CD4-positive, alpha-beta T cell treated with Interleukin-6 for 4 hours (primary cell): Measurements from ENCODE around the gene B3GALNT2.
"Not testable (repeated sequence)": the region's sequence is repeated elsewhere in the genome, so short reads cannot be mapped to it uniquely, and the experiment has no call there.

ENCODE experiments used
- DNase-seq: peaks from one replicate; pipeline ENCODE4 v3.0.0-alpha.2; 2020; ENCODE audit warnings: mixed read lengths

The B3GALNT2 gene

DNA sequence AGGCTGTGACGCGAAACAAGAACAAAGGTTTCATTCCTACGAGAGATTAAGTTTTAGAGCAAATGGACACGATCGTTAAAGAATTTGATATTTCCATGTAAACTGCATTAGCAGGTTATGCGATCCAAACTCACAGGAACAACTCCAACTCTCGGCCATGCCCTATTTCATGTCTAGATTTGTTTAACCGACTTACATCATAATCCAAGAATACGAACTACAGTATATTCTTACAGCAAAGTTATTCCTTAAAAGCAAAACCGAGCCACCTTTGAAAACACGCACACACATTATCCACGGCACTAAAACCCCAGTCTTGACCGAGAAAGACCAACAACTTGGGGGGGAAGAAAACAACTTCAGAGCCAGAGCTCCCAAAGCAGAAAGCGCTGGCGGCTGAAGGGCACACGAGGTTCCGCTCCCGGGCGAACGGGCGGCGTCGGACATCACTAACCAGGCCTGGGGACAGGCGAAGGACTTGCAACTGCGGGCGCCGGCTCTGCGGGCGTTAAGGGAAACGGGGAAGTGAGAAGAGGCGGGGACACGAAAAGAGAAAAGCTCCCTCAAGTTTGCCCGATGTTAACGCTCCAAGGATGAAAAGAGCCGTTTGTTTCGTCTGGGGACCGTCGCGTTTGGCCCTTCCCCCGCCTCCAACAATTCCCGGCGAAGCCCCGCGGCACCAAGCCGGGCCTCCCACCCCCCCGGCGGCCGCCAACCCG, 690 bp downstream of the B3GALNT2 start:
- peak; percentile 27 for DNase-seq

- DNase-seq: no peak
Observed at GRCh38 chr1:235502601-235503402, 1.4 kb downstream of the B3GALNT2 start.

DNA sequence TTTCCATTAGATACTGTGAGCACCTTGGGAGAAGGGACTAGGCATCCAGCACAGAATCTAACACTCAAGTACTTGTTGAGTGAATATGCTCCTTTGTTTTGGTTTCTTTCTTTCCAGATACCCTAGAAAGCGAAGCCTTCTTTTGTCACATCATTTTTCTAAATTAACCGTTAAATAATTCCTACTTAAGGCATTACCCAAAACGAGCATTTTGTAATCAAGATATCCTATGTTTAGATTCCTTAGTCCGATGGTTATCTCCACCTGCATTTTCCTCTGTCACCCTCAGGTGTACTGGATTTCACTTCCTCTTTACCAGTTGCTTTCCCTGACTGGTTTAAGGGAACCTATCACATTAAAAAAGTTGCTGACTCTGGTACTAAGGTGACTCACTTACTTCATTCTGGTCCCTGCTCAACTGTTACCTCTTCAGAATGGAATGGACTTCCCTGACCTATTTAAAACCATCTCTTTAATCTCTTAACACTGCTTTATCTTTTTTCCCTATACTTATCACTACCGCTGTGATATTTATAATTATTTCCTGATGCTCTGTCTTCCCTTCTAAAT, 3.2 kb downstream of the B3GALNT2 start:
- no peak for DNase-seq

DNA sequence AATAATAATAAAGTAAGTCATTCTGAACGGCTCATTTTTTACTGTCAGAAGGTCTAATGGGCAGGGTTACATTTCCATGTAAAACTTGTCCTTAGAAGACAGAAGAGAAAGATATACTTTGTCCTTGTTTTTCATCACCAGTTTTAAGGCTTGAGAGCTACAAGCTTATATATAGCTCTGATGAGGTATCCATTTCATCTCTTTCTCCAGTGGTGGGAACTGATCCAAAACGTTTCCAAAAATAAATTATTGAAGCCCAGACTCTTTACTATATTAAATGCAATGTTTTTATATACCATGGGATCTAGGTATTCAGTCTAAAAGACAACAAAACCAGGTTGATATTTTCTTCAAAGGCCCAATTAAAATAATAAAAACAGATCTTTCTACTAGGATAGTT, 8.7 kb downstream of the B3GALNT2 start:
- no peak for DNase-seq

- no peak for DNase-seq
Observed at GRCh38 chr1:235495030-235495429, 9.2 kb downstream of the B3GALNT2 start.

DNA sequence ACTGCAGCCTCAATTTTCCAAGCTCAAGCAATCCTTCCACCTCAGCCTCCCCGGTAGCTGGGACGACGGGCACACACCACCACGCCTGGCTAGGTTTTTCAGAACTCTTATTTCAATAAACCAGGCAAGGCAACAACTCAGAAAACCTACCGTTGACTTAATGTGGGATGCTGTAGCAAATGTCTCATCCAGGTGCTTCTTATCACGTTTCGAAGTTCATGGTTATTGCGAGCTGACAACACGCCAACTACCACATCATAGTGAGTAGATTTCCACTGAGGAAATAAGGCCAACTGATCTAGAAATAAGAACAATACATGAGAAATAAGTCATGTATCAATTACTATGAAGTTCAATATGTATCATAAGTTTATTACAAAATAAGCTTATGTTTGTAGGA, 9.7 kb downstream of the B3GALNT2 start:
- no peak for DNase-seq

- no peak for DNase-seq
Observed at GRCh38 chr1:235491644-235492043, 12.6 kb downstream of the B3GALNT2 start.

- no peak for DNase-seq
Observed at GRCh38 chr1:235486321-235486720, 17.9 kb downstream of the B3GALNT2 start.

DNA sequence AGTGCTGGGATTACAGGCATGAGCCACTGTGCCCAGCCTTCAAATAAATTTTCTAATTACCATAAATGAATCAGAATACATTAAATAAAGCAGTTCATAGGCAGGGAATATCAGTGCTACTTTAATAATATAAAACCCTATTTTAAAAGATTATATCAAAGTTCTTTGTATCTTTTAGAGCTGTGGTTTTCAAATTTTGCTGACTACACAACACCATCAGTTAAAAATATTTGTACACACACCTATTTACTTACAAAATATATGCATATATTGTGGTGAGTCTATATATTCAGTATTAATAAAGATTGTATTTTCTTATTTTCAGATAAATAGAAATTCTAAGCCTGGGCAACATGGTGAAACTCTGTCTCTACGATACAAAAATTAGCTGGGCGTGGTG, 18.7 kb downstream of the B3GALNT2 start:
- DNase-seq: no peak

DNA sequence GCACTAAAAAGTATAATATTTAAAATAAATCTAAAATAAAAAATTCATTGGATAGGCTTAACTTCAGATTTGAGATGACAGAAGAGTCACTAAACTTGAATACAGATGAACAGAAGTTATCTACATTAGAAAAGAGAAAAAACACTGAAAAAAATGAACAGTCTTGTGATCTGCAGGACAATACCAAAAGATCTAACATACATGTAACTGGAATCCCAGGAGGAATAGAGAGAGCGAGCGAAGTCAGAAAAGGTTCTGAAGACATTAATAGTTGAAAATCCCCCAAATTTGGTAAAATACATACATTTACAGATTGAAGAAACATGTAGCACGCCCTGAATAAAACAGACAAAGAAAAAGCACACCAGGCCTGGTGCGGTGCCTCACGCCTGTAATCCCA, 21.2 kb downstream of the B3GALNT2 start:
- DNase-seq: no peak

GRCh38 chr1:235473806-235474205, 30.4 kb downstream of the B3GALNT2 start:
- DNase-seq: no peak

DNA sequence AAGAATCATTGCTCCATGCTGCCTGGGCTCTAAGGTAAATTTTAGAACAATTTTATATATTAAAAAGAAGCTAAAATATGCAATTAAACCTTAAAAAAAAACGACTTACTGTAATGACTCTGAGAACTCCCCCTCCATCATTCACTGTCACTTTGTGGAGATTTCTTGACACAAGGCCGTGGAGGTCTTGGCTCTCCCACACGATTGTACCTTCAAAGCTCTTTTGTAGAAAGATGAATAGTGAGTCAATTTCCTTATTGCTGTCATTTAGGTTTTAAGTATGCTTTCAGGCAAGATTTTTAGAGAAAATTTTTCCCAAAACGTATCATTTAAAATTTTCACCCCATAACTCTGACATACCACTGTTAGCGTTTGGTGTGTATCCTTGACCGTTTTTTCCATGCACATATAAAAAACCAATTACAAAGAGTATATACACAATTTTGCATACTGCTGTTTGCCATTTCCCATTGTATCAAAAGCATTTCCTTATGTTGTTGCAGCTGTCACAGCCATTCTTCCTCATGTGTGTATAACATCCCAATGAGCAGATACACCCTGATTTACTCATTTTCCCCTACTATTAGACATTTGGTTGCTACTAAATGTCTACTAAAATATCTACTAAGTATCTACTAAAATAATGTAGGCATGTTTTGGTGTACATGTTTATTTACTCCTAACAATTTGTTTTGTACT, 33.4 kb downstream of the B3GALNT2 start:
- DNase-seq: no peak

- not testable (repeated sequence) for DNase-seq
Observed at GRCh38 chr1:235469897-235470296, 34.4 kb downstream of the B3GALNT2 start.

- DNase-seq: no peak
Observed at GRCh38 chr1:235468970-235469369, 35.3 kb downstream of the B3GALNT2 start.

DNA sequence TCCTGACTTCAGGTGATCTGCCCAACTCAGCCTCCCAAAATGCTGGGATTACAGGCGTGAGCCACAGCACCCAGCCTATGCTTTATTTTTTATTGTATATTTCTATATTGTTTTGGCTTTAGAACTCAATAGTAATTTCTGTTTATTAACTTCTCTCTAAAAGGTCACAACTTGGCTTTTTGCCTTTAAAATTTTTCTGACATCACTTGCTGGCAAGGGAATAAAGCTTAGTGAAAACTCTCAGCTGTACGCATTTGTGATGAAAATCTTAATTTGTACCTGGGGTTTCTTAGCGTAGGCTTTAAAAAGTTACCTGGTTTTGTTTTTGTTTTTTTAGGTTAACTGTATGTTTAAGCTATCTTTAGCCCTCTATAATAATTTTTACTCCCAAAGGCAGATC, 36.2 kb downstream of the B3GALNT2 start:
- no peak for DNase-seq

DNA sequence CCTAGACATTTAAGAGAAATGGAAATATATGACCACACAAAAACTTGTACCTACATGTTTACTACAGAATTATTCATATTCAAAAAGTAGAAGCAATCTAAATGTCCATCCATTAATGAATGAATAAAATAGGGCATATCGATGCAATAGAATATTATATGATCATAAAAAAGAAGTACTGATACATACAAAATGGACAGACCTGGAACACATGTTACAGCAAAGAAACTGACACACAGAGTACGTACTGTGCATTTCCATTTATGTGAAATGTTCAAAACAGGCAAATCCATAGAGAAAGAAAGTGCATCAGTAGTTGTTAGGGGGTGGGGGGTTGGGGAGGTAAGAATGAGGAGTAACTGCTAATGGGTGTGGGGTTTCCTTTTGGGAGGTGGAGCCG, 39.2 kb downstream of the B3GALNT2 start:
- DNase-seq: no peak

- not testable (repeated sequence) for DNase-seq
Observed at GRCh38 chr1:235462832-235463231, 41.4 kb downstream of the B3GALNT2 start.

GRCh38 chr1:235461954-235462353, 42.3 kb downstream of the B3GALNT2 start:
- no peak for DNase-seq

DNA sequence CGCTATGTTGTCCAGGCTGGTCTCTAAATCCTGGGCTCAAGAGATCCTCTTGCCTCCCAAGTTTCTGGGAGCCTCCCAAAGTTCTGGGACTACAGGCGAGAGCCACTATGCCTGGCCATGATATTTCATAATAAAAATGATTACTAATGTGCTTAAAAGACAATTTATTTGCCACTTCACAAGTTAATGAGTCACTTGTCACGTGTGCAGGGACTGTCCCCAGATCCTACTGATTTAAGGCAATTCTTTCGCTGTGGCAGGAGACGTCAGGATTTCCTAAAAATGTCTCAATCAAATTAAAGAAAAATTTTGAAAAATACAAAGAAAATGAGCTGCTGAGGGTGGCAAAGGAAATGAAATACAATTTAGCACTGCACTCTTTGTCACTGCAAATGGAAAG, 43.5 kb downstream of the B3GALNT2 start:
- DNase-seq: no peak

DNA sequence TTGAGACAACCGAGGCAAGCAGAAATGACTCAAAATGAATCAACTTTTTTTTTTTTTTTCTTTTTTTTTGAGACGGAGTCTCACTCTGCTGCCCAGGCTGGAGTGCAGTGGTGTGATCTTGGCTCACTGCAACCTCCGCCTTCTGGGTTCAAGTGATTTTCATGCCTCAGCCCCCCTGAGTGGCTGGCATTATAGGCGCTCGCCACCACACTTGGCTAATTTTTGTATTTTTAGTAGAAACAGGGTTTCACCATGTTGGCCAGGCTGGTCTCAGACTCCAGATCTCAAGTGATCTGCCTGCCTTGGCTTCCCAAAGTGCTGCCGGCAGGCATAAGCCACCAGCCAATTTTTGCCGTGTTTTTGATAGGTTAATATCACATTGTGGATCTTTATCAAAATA, 46.4 kb downstream of the B3GALNT2 start:
- not testable (repeated sequence) for DNase-seq

GRCh38 chr1:235455823-235456222, 48.4 kb downstream of the B3GALNT2 start:
- DNase-seq: no peak

- no peak for DNase-seq
Observed at GRCh38 chr1:235455097-235455496, 49.2 kb downstream of the B3GALNT2 start.

DNA sequence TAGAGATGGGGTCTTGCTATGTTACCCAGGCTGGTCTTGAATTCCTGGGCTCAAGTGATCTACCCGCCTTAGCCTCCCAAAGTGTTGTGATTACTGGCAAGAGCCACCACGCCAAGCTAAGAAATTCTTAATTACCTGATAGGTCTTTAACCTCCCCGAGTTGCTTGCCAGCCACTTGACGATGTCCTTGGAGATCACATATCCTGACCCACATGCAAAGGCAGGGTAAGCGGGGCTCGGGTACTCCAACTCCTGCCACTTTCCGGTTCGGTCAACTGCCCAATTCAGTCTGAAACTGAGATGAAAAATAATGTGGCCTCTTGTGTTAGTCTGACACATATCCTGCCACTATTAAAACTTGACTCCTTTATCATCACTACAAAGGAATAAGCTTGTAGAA, 50.2 kb downstream of the B3GALNT2 start:
- DNase-seq: no peak
